Aorta (tissue), 5 donors: Measurements from ENCODE around the gene UGT1A6. TPM values are rescaled to one million over a fixed set of nuclear protein-coding genes. Genes with fewer than 3 reads are reported as not detected.

ENCODE experiments used
- ATAC-seq: fragments of 200-7000 bp; cut with Tn5 transposase; one replicate; pipeline ENCODE4 v1.9.1; 2022; ENCODE audit warnings: moderate library complexity; ENCODE audit not compliant: low FRiP score
- DNase-seq, 2 donors: peaks; one replicate each; pipeline ENCODE4 v3.0.0-alpha.2; 2020
- H3K27ac ChIP-seq, 2 donors: one replicate each; pipeline ENCODE4 v1.5.1; 2013; ENCODE audit warnings: low read length in 2 of 2, mild to moderate bottlenecking in 2 of 2, moderate library complexity in 2 of 2, control low read depth in 1 of 2, inconsistent platforms in 1 of 2, low read depth in 1 of 2
- H3K27me3 ChIP-seq, 2 donors: one replicate each; pipeline ENCODE4 v1.6.1; 2013; ENCODE audit warnings: control low read depth in 1 of 2, low read length in 1 of 2, mild to moderate bottlenecking in 1 of 2, moderate library complexity in 1 of 2; ENCODE audit not compliant: insufficient read depth in 2 of 2, control insufficient read depth in 1 of 2
- H3K36me3 ChIP-seq, 2 donors: one replicate each; pipeline ENCODE4 v1.6.1; 2013; ENCODE audit warnings: control low read depth in 1 of 2, low read length in 1 of 2, mild to moderate bottlenecking in 1 of 2; ENCODE audit not compliant: insufficient read depth in 2 of 2, control insufficient read depth in 1 of 2
- H3K4me1 ChIP-seq, 2 donors: one replicate each; pipeline ENCODE4 v1.6.1; 2013; ENCODE audit warnings: low read length in 2 of 2, control low read depth in 1 of 2, mild to moderate bottlenecking in 1 of 2, moderate library complexity in 1 of 2; ENCODE audit not compliant: insufficient read depth in 2 of 2, control insufficient read depth in 1 of 2
- H3K4me3 ChIP-seq, 2 donors: one replicate each; pipeline ENCODE4 v1.5.1; 2013; ENCODE audit warnings: low read length in 2 of 2, control low read depth in 1 of 2, mild to moderate bottlenecking in 1 of 2
- H3K9me3 ChIP-seq: one replicate; pipeline ENCODE4 v1.6.1; 2013; ENCODE audit warnings: mild to moderate bottlenecking, low read length; ENCODE audit not compliant: control insufficient read depth
- WGBS, 2 donors: extraction: QIAGEN DNeasy Blood & Tissue Kit; methylation state at CpG; one replicate each; pipeline ENCODE4 v1.1.7; 2013; 5-methylcytosine and 5-hydroxymethylcytosine counted together
- intact Hi-C, 2 donors: fragments of 100-400 bp; cut with DNase I; formaldehyde crosslinking; loops; one replicate each; pipeline versions ENCODE4 v1.14.2 to v1.15.0; 2022
- polyA plus RNA-seq, 2 donors: library from polyadenylated mRNA; stranded (reverse); fragments of 200-250 nt; gene quantifications; one replicate each; pipeline ENCODE4 v1.2.3, GENCODE V29; 2013
- total RNA-seq, 2 donors: library from RNA; stranded (reverse); fragmentation: NEBNext Ultra II Directional; extraction: Animal tissue kit (Norgen Biotek cat#: 25700); gene quantifications; one replicate each; pipeline ENCODE4 v1.2.1, GENCODE V29; 2021
- donor health status: healthy with polysubstance abuse.
- donor health status: Bipolar disorder and iron deficiency.
- donor health status: DM: no; HTN: no; CAD: no.
- donor health status: DM: no; HTN: no; CAD: no.
- donor health status: DM: yes; HTN: yes; CAD: no.

Gene UGT1A6
- total and polyA plus RNA-seq, 4 donors, result 0.33 TPM; not detected in 3

DNA sequence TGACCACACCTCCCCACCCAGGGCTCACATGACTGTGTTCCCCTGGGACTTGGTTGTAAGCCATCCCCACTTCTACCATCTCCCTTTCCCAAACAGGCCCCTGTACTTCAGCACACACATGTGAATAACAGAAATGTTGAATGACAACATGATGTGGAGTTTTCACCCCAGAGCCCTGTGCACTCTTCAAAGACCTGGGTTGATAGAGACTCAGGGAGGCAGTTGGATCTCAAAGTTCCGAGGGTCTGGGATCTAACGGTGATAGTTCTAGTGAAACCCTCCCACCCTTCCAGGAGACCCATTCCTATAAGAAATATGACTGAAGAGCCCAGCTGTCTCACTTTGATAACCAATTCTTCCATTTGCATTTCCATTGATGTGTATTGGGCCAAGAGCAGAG is 85.3 kb downstream of the UGT1A6 start, which contains the start of gene MROH2A:
Gene MROH2A, plus strand, starts transcription at position 301 of the 400 bp plus-strand sequence. CDS start 1,029 bp downstream, outside the sequence.
- Histone ChIP-seq H3K4me1 (no peaks in the 10 kb centered on the region), H3K27ac (no peak within 1 kb of the TSS), H3K9me3 (peaks cover 7% of the 10 kb centered on the region), H3K36me3 (no peaks in the 10 kb centered on the region), H3K4me3 (no peak within 1 kb of the TSS), H3K27me3 (no peaks in the 10 kb centered on the region)
- intact Hi-C loops, result no loop called here
- 79 to 82% methylated on average over 2 of the region's 2 CpGs for WGBS, 2 donors
- DNase-seq (no peak), ATAC-seq (no peak)

DNA sequence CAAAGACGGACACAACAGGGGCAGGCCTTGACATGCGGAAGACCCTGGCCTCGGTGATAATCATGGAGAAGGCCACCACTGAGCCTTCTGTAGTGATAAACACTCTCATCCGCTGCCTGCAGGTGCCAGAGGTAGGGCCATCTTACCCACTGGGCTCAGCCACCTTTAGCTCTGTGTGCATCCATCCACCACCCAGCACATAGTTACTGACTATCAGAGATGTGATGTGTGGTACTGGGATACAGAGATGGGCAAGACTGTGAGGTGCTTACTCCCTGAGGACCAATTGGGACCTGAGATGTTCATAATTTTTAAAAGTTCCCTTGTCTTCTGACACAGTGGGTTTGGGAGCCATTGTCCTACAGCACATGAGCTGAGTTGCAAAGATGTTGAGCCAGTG is 87.0 kb downstream of the UGT1A6 start:
- Histone ChIP-seq H3K4me1 (no peaks in the 10 kb centered on the region), H3K36me3 (no peaks in the 10 kb centered on the region), H3K4me3 (no peak overlapping the region), H3K27ac (no peak overlapping the region), H3K27me3 (no peaks in the 10 kb centered on the region), H3K9me3 (peaks cover 7% of the 10 kb centered on the region)
- WGBS, 2 donors, result 85 to 89% methylated on average over 4 of the region's 4 CpGs
- DNase-seq (no peak), ATAC-seq (no peak)
- intact Hi-C loops, result no loop called here

DNA sequence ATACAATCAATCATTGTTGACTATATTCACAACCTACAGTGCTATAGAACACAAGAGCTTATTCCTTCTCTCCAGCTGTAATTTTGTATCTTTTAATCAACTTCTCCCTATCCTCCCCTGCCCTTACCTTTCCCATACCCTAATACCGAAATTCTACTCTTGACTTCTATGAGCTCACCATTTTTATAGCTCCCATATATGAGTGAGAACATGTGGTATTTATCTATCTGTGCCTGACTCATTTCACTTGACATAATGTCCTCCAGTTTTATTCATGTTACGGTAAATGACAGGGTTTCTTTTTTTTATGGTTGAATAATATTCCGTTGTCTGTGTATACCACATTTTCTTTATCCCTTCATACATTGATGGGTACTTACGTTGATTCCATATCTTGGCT is 88.1 kb downstream of the UGT1A6 start:
- ATAC-seq (no peak), DNase-seq (no peak)
- Histone ChIP-seq H3K4me1 (no peaks in the 10 kb centered on the region), H3K27ac (no peak overlapping the region), H3K4me3 (no peak overlapping the region), H3K36me3 (no peaks in the 10 kb centered on the region), H3K9me3 (peaks cover 7% of the 10 kb centered on the region), H3K27me3 (no peaks in the 10 kb centered on the region)
- intact Hi-C loops, result no loop called here
- WGBS, 2 donors, result 88% methylated on average over 4 of the region's 4 CpGs

DNA sequence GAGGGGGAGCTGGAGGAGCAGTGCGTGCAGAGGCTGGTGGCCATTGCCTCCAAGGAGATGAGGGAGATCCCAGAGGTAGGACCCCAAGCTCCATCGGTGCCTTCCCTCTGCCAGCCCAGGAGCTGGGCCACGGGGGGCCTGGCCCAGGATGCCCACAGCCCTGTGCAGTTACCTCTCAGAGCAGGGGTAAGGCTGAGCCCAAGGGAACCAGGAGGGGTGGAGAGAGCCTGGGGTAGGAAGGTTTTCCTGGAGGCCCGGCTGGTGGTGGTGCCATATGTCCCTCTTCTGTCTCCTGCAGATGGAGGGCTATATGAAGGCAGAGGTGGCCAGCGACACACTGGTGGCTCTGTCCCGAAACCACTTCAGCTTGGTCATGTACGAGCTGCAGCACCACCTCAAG is 96.9 kb downstream of the UGT1A6 start:
- intact Hi-C loops, result no loop called here
- DNase-seq, result peak in 1 of 2 donors; percentile 42

DNA sequence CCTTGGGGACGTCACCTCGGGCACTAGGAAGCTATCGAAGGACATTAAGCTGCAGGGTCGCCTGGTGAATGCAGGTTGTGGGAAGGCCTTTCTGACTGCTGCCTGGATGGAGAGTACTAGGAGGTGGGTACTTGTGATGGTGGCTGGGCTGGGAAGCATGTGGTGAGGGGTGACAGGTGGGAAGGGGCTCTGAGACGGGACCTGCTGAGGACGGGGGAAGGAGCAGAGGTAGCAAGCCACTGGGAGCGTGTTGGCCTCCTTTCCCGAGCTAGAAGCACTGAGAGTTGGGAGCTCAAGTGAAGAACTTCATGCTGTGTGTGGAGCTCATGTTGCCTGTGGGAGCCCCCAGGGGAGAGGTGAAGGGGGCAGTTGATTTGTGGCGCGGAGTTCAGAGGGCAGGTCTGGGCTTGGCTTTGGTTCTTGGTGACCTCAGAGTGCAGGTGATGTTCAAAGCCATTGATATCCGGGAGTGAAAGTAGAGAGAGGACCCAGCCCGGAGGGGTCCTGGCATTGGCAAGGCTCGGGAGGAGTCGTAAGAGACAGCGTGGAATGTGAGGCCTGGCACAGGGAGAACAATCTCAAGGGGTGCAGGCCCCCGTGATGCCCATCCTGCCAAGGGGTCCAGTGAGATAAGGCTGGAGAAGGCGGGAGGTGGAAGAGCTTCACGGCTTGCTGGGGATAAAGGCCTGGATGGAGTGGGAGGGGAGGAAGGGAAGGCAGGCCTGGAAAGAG is 98.6 kb downstream of the UGT1A6 start:
- intact Hi-C loops, result no loop called here
- no peaks in the 10 kb centered on the region for H3K9me3 ChIP-seq
- H3K4me1 ChIP-seq, result no peaks in the 10 kb centered on the region
- H3K36me3 ChIP-seq, result no peaks in the 10 kb centered on the region
- ATAC-seq, result no peak
- H3K27ac ChIP-seq, result no peak overlapping the region
- DNase-seq, result peak in 1 of 2 donors; percentile 53
- H3K27me3 ChIP-seq, result no peaks in the 10 kb centered on the region
- WGBS, 2 donors, result 79 to 82% methylated on average over 18 of the region's 18 CpGs
- no peak overlapping the region for H3K4me3 ChIP-seq

More for the DNA sequence above, 96.9 kb downstream of the UGT1A6 start:
- 86 to 89% methylated on average over 7 of the region's 7 CpGs for WGBS, 2 donors
- H3K4me3 ChIP-seq, result no peak overlapping the region
- H3K4me1 ChIP-seq, result no peaks in the 10 kb centered on the region
- H3K36me3 ChIP-seq, result no peaks in the 10 kb centered on the region
- H3K27me3 ChIP-seq, result no peaks in the 10 kb centered on the region
- H3K9me3 ChIP-seq, result peaks cover 2% of the 10 kb centered on the region
- peak; percentile 30 for ATAC-seq
- H3K27ac ChIP-seq, result no peak overlapping the region

DNA sequence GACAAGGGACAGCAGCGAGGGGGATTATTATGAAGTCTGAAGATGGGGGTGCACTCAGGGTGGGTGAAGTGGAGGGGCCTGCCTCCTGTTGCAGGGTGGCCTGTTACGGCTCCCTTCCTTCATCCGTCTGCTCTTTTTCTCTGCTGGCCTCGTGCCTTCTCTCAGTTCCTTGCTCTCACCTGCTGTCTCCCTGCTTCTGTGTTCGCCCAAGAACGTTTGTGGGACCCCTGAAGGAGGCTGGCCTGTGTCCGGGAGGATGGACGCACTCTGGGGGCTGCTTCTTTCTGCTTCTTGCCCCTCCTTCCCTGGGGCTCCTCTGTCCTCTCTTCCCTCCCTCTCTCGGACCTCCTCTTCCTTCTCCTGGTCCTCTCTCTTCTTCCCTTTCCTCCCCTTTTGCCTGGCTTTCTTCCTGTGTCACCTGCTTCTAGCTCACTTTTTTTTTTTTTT is 99.2 kb downstream of the UGT1A6 start:
- DNase-seq (peak in 1 of 2 donors; percentile 43), ATAC-seq (no peak)
- Histone ChIP-seq H3K27me3 (no peaks in the 10 kb centered on the region), H3K9me3 (no peaks in the 10 kb centered on the region), H3K27ac (no peak overlapping the region), H3K36me3 (no peaks in the 10 kb centered on the region), H3K4me3 (no peak overlapping the region), H3K4me1 (no peaks in the 10 kb centered on the region)
- WGBS, 2 donors, result 74 to 80% methylated on average over 9 of the region's 9 CpGs
- intact Hi-C loops, result no loop called here

DNA sequence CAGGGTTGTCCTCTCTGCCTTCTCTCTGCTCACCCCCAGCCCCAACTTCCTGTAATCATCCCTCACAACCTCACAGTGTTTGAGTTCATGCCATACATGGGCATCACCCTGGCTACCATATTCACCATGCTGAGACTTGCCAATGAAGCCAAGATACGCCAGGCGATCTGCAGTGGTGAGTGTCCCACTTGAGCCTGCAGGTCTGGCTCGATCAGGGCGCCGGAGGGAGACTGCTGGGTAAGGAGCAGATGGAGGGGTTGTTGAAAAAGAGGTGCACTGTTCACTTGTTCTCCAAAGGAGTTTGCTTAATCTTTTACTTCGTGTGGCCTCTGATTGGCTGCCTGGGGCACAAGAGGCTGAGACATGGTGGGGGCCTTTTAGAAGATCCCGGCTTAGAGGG is 100.0 kb downstream of the UGT1A6 start:
- ATAC-seq (no peak), DNase-seq (no peak)
- H3K27ac ChIP-seq, result no peak overlapping the region
- H3K4me1 ChIP-seq, result no peaks in the 10 kb centered on the region
- WGBS, 2 donors, result 83 to 90% methylated on average over 7 of the region's 7 CpGs
- intact Hi-C loops, result no loop called here
- no peak overlapping the region for H3K4me3 ChIP-seq
- no peaks in the 10 kb centered on the region for H3K9me3 ChIP-seq
- no peaks in the 10 kb centered on the region for H3K27me3 ChIP-seq
- H3K36me3 ChIP-seq, result no peaks in the 10 kb centered on the region

DNA sequence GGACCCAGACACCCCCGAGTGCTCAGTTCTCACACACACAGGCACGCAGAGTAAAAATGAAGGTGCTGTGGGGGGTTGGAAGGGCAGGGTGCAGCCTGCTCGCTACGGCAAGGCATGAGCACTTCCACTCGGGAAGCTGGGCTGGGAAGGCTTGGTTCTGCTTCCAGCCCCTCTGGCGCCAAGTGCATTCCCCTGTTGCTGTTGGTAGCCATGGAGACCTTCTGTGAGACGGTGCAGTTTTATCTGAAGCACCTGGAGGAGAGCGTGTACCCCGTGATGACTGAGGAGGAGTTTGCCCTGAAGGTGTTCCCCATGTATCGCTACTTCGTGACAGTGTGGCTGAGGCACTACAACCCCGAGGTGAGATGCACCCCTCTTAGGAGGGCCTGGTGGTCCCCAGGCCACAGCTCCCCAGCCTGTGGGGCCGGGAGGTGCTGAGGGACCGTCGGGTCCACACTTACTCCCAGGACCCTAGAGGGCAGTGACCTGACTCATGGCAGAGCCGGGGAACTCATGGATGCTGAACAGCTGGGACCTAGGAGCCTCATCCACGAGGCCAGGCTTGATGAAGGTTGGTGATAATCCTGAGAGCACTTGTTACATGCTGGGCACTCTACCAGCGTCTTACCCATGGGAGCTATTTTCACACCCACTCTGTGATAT is 100.9 kb downstream of the UGT1A6 start:
- peak in 1 of 2 donors; percentile 51 for DNase-seq
- Histone ChIP-seq H3K9me3 (no peaks in the 10 kb centered on the region), H3K4me1 (no peaks in the 10 kb centered on the region), H3K36me3 (no peaks in the 10 kb centered on the region), H3K27ac (no peak overlapping the region), H3K4me3 (no peak overlapping the region), H3K27me3 (no peaks in the 10 kb centered on the region)
- no peak for ATAC-seq
- intact Hi-C loops, result no loop called here
- 78 to 79% methylated on average over 18 of the region's 18 CpGs for WGBS, 2 donors
